MM.1S (cell line): Measurements from ENCODE around the gene CTNNA2.

ENCODE experiments used
- CTCF ChIP-seq: fragments of 300-600 bp; sonication (generic); IDR thresholded peaks from 2 replicates; pipeline ENCODE4 v1.5.1; 2016; ENCODE audit warnings: antibody characterized with exemption, low read length, mixed read lengths
- EZH2 ChIP-seq: fragments of 300-600 bp; sonication (generic); optimal IDR thresholded peaks from 2 replicates; pipeline ENCODE3; 2017; ENCODE audit warnings: low read depth, mild to moderate bottlenecking, antibody characterized with exemption, low read length, mixed read lengths

- no peak for TF ChIP-seq CTCF
- no peak for TF ChIP-seq EZH2
Observed at GRCh38 chr2:80370375-80371009, 857.6 kb downstream of the CTNNA2 start.
